Prostate gland (tissue), 2 donors: ENCODE measurements around the gene FAM20A. TPM values are rescaled to one million over a fixed set of nuclear protein-coding genes. Genes with fewer than 3 reads are reported as not detected.

Experiments used
- DNase-seq: peaks from one replicate; pipeline ENCODE4 v3.0.0-alpha.2; 2019; ENCODE audit warnings: low spot score
- H3K27ac ChIP-seq, 2 donors: fragments of 200-600 bp; sonication (generic); 2 replicates each; pipeline ENCODE4 v1.5.1; 2017 to 2019
- H3K27me3 ChIP-seq: fragments of 200-600 bp; sonication (generic); replicated peaks from 2 replicates; pipeline ENCODE4 v1.5.1; 2019; ENCODE audit not compliant: insufficient read depth
- H3K36me3 ChIP-seq, 2 donors: fragments of 200-600 bp; sonication (generic); 1 replicate in 1 of 2; 2 replicates in 1 of 2; pipeline versions ENCODE4 v1.5.1 to v1.8.1; 2017 to 2019
- H3K4me1 ChIP-seq: fragments of 200-600 bp; sonication (generic); replicated peaks from 2 replicates; pipeline ENCODE4 v1.5.1; 2019
- H3K4me3 ChIP-seq, 2 donors: fragments of 200-600 bp; sonication (generic); 2 replicates each; pipeline ENCODE4 v1.5.1; 2017 to 2019
- H3K9me3 ChIP-seq: fragments of 200-600 bp; sonication (generic); 2 replicates; pipeline ENCODE4 v1.5.1; 2017
- CTCF ChIP-seq, 4 experiments: fragments of 200-600 bp in 2 of 4; fragments of 450-650 bp in 2 of 4; sonication (generic) in 2 of 4; IDR thresholded peaks; 1 replicate in 3 of 4; 2 replicates in 1 of 4; pipeline ENCODE4 v1.5.1; 2016 to 2019; ENCODE audit warnings: antibody characterized with exemption in 4 of 4, mild to moderate bottlenecking in 2 of 4, moderate library complexity in 2 of 4
- POLR2A ChIP-seq: fragments of 450-650 bp; IDR thresholded peaks from one replicate; pipeline ENCODE4 v1.6.1; 2016; ENCODE audit warnings: antibody characterized with exemption, mild to moderate bottlenecking
- POLR2AphosphoS5 ChIP-seq: sonication (generic); formaldehyde crosslinking; IDR thresholded peaks from one replicate; pipeline ENCODE4 v1.6.1; 2017; ENCODE audit warnings: antibody characterized with exemption
- WGBS: methylation state at CpG from one replicate; pipeline ENCODE4 v1.1.5; 2018; 5-methylcytosine and 5-hydroxymethylcytosine counted together
- intact Hi-C: fragments of 100-400 bp; cut with DNase I; formaldehyde crosslinking; loops from one replicate; pipeline ENCODE4 v1.14.2; 2022
- total RNA-seq, 2 donors: library from RNA; depleted of rRNA; stranded (reverse); fragments of >200 nt; gene quantifications; one replicate each; pipeline ENCODE4 v1.1.0, GENCODE V29; 2016

The FAM20A gene
- total RNA-seq, 2 donors from 2014 or later: 0.14 to 47.7 TPM

- intact Hi-C loops: no loop called here
- Histone ChIP-seq H3K36me3 (no peaks in the 10 kb centered on the region), H3K27me3 (peaks cover 10% of the 10 kb centered on the region), H3K4me1 (no peaks in the 10 kb centered on the region), H3K4me3 (no peak overlapping the region), H3K27ac (no peak overlapping the region), H3K9me3 (no peaks in the 10 kb centered on the region)
- WGBS: 91% methylated on average over 4 of the region's 4 CpGs
- DNase-seq: no peak
- TF ChIP-seq POLR2A: no peak
- no peak for TF ChIP-seq POLR2AphosphoS5
- no peak for TF ChIP-seq CTCF (IDR thresholded peaks at IDR 0.05)
Observed at GRCh38 chr17:68598074-68598473, 3.1 kb downstream of the FAM20A start.

GRCh38 chr17:68596411-68596945, 4.7 kb downstream of the FAM20A start:
- Histone ChIP-seq H3K36me3 (no peaks in the 10 kb centered on the region), H3K9me3 (no peaks in the 10 kb centered on the region), H3K27me3 (peaks cover 10% of the 10 kb centered on the region), H3K4me3 (no peak overlapping the region), H3K4me1 (no peaks in the 10 kb centered on the region), H3K27ac (no peak overlapping the region)
- intact Hi-C loops: no loop called here
- TF ChIP-seq POLR2A: no peak
- no peak for TF ChIP-seq POLR2AphosphoS5
- no peak for TF ChIP-seq CTCF (IDR thresholded peaks at IDR 0.05)
- 88% methylated on average over 5 of the region's 5 CpGs for WGBS
- no peak for DNase-seq

- Histone ChIP-seq H3K27ac (no peak overlapping the region), H3K4me1 (no peaks in the 10 kb centered on the region), H3K27me3 (peaks cover 10% of the 10 kb centered on the region), H3K4me3 (no peak overlapping the region), H3K9me3 (no peaks in the 10 kb centered on the region), H3K36me3 (no peaks in the 10 kb centered on the region)
- DNase-seq: no peak
- no peak for TF ChIP-seq POLR2AphosphoS5
- TF ChIP-seq POLR2A: no peak
- no peak for TF ChIP-seq CTCF (IDR thresholded peaks at IDR 0.05)
- intact Hi-C loops: no loop called here
- WGBS: 74% methylated on average over 2 of the region's 2 CpGs
Observed at GRCh38 chr17:68595986-68596385, 5.2 kb downstream of the FAM20A start.

GRCh38 chr17:68595496-68595895, 5.7 kb downstream of the FAM20A start:
- H3K36me3 ChIP-seq: no peaks in the 10 kb centered on the region
- intact Hi-C loops: no loop called here
- H3K27me3 ChIP-seq: peaks cover 10% of the 10 kb centered on the region
- no peak overlapping the region for H3K4me3 ChIP-seq
- TF ChIP-seq POLR2A (no peak), POLR2AphosphoS5 (no peak), CTCF (IDR thresholded peaks at IDR 0.05) (no peak)
- no peak overlapping the region for H3K27ac ChIP-seq
- no peaks in the 10 kb centered on the region for H3K4me1 ChIP-seq
- DNase-seq: no peak
- WGBS: 91% methylated on average over 5 of the region's 5 CpGs
- H3K9me3 ChIP-seq: no peaks in the 10 kb centered on the region

- 96% methylated on average over 2 of the region's 2 CpGs for WGBS
- Histone ChIP-seq H3K36me3 (no peaks in the 10 kb centered on the region), H3K9me3 (no peaks in the 10 kb centered on the region), H3K27me3 (peaks cover 3% of the 10 kb centered on the region), H3K4me1 (no peaks in the 10 kb centered on the region), H3K4me3 (no peak overlapping the region), H3K27ac (no peak overlapping the region)
- DNase-seq: no peak
- TF ChIP-seq CTCF (IDR thresholded peaks at IDR 0.05): no peak
- TF ChIP-seq POLR2AphosphoS5: no peak
- no peak for TF ChIP-seq POLR2A
- intact Hi-C loops: no loop called here
Observed at GRCh38 chr17:68594552-68594951, 6.6 kb downstream of the FAM20A start.
